ENCODE measurements around the gene NUP93.

DNA sequence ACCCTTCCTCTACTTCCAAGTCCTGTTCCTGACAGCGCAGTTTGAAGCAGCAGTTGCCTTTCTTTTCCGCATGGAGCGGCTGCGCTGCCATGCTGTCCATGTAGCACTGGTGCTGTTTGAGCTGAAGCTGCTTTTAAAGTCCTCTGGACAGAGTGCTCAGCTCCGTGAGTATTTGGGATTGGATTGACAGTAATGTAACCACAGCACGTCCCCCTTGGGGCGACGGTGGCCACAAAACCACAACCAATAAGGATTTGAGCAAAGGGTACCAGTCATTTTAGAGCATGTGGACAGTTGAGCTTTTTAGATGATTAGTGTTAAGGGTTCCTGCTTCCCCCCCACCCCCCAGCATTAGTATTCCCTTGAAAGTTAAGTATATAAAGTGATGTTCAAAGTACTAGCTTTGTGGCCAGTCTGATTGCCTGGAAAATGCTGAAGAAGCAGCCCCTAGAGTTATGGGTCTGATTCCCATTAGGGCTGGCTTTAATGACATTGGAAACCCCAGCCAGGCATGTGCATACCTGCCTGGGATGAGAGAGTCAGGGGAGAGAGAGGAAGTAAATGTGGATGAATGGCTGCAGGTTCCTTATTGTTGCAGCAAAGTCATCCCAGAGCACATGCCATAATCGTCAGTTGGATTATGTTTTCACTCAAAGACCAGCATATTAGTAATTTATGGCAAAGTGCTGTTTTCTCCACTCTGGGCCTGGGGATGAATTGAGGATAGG lies 103.5 kb downstream of the NUP93 start:
- TF ChIP-seq, protein P1, sequence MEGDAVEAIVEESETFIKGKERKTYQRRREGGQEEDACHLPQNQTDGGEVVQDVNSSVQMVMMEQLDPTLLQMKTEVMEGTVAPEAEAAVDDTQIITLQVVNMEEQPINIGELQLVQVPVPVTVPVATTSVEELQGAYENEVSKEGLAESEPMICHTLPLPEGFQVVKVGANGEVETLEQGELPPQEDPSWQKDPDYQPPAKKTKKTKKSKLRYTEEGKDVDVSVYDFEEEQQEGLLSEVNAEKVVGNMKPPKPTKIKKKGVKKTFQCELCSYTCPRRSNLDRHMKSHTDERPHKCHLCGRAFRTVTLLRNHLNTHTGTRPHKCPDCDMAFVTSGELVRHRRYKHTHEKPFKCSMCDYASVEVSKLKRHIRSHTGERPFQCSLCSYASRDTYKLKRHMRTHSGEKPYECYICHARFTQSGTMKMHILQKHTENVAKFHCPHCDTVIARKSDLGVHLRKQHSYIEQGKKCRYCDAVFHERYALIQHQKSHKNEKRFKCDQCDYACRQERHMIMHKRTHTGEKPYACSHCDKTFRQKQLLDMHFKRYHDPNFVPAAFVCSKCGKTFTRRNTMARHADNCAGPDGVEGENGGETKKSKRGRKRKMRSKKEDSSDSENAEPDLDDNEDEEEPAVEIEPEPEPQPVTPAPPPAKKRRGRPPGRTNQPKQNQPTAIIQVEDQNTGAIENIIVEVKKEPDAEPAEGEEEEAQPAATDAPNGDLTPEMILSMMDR (conservative IDR thresholded peaks at IDR 0.05; ENCODE audit: low read length): no peak
- TF ChIP-seq EZH2phosphoT487 (IDR thresholded peaks at IDR 0.05; ENCODE audit: borderline replicate concordance): no peak

Measured in Loucy (cell line).